LHCN-M2 (cell line): ENCODE measurements around the gene ARHGEF1. TPM values are rescaled to one million over a fixed set of nuclear protein-coding genes. Genes with fewer than 3 reads are reported as not detected.

Experiments
- DNase-seq: peaks from one replicate; pipeline ENCODE4 v3.0.0-alpha.2; 2012; ENCODE audit warnings: low read depth
- total RNA-seq: library from RNA; depleted of rRNA; stranded (reverse); fragments of >200 nt; gene quantifications from 2 replicates; pipeline ENCODE4 v1.2.3, GENCODE V29; 2014

The ARHGEF1 gene
- total RNA-seq, 1 experiment from 2014 or later, result 58.2 TPM

GRCh38 chr19:41918095-41918494 is 35.1 kb downstream of the ARHGEF1 start:
- no peak for DNase-seq

- DNase-seq, result no peak
Observed at GRCh38 chr19:41918653-41919244, 35.8 kb downstream of the ARHGEF1 start.

GRCh38 chr19:41919948-41920712 is 37.1 kb downstream of the ARHGEF1 start:
- no peak for DNase-seq

GRCh38 chr19:41920882-41921576 is 38.0 kb downstream of the ARHGEF1 start:
- no peak for DNase-seq

GRCh38 chr19:41921577-41922576 is 38.9 kb downstream of the ARHGEF1 start:
- no peak for DNase-seq

- DNase-seq, result no peak
Observed at GRCh38 chr19:41922585-41922984, 39.6 kb downstream of the ARHGEF1 start.

- DNase-seq, result no peak
Observed at GRCh38 chr19:41923045-41923788, 40.2 kb downstream of the ARHGEF1 start.

- DNase-seq, result no peak
Observed at GRCh38 chr19:41924151-41925145, 41.5 kb downstream of the ARHGEF1 start.

GRCh38 chr19:41925208-41926003 is 42.4 kb downstream of the ARHGEF1 start:
- DNase-seq, result no peak

- no peak for DNase-seq
Observed at GRCh38 chr19:41926028-41926762, 43.2 kb downstream of the ARHGEF1 start.

- no peak for DNase-seq
Observed at GRCh38 chr19:41926763-41927496, 43.9 kb downstream of the ARHGEF1 start.

GRCh38 chr19:41927497-41928192 is 44.7 kb downstream of the ARHGEF1 start:
- no peak for DNase-seq

- no peak for DNase-seq
Observed at GRCh38 chr19:41928221-41928683, 45.3 kb downstream of the ARHGEF1 start, which contains the start of gene ERFL. TSS of gene ERFL (minus strand) at chr19:41928449. CDS start at chr19:41912919, 15,530 bp downstream.

GRCh38 chr19:41928754-41929535 is 46.0 kb downstream of the ARHGEF1 start:
- DNase-seq, result no peak

- no peak for DNase-seq
Observed at GRCh38 chr19:41929536-41930071, 46.6 kb downstream of the ARHGEF1 start.
